GM23338 (cell line): ENCODE results near the gene LYRM7. TPM values are rescaled to one million over a fixed set of nuclear protein-coding genes. Genes with fewer than 3 reads are reported as not detected.

Source experiments
- ATAC-seq: fragments of 200-7000 bp; cut with Tn5 transposase; 3 replicates; pipeline ENCODE4 v1.9.1; 2020
- DNase-seq: peaks from one replicate; pipeline ENCODE4 v3.0.0-alpha.2; 2015; ENCODE audit warnings: low spot score
- H2AFZ ChIP-seq: fragments of 200-600 bp; sonication (generic); 2 replicates; pipeline ENCODE4 v1.8.0; 2016; ENCODE audit warnings: antibody characterized with exemption, mild to moderate bottlenecking, moderate library complexity
- H3F3A ChIP-seq: fragments of 200-600 bp; sonication (generic); replicated peaks from 2 replicates; pipeline ENCODE4 v1.8.0; 2017; ENCODE audit warnings: antibody characterized with exemption, mixed run types, low read depth
- H3K27ac ChIP-seq: fragments of 200-600 bp; sonication (generic); 2 replicates; pipeline ENCODE4 v1.6.1; 2016; ENCODE audit warnings: low read depth
- H3K27me3 ChIP-seq: fragments of 200-600 bp; sonication (generic); 2 replicates; pipeline ENCODE4 v1.8.0; 2016; ENCODE audit warnings: mild to moderate bottlenecking, mixed run types, moderate library complexity; ENCODE audit not compliant: insufficient read depth
- H3K36me3 ChIP-seq: fragments of 200-600 bp; sonication (generic); 2 replicates; pipeline ENCODE4 v1.8.0; 2016; ENCODE audit warnings: mild to moderate bottlenecking; ENCODE audit not compliant: insufficient read depth
- H3K4me1 ChIP-seq: fragments of 200-600 bp; sonication (generic); 2 replicates; pipeline ENCODE4 v1.8.0; 2016; ENCODE audit warnings: mild to moderate bottlenecking, moderate library complexity; ENCODE audit not compliant: insufficient read depth
- H3K4me2 ChIP-seq: fragments of 200-600 bp; sonication (generic); 2 replicates; pipeline ENCODE4 v1.7.1; 2017; ENCODE audit warnings: mixed run types
- H3K4me3 ChIP-seq: fragments of 200-600 bp; sonication (generic); 2 replicates; pipeline ENCODE4 v1.6.1; 2016; ENCODE audit warnings: mixed run types
- H3K79me2 ChIP-seq: fragments of 200-600 bp; sonication (generic); replicated peaks from 2 replicates; pipeline ENCODE4 v1.8.0; 2017; ENCODE audit warnings: mild to moderate bottlenecking; ENCODE audit not compliant: insufficient read depth
- H3K9me2 ChIP-seq: fragments of 200-600 bp; sonication (generic); 2 replicates; pipeline ENCODE4 v1.8.0; 2017; ENCODE audit not compliant: insufficient read depth
- H4K20me1 ChIP-seq: fragments of 200-600 bp; sonication (generic); replicated peaks from 2 replicates; pipeline ENCODE4 v1.8.0; 2017; ENCODE audit warnings: mild to moderate bottlenecking; ENCODE audit not compliant: insufficient read depth
- H3K27ac Mint-ChIP-seq: 2 replicates; pipeline ENCODE4 v1.8.0; 2020; ENCODE audit warnings: inconsistent platforms, mild to moderate bottlenecking, moderate library complexity, mixed read lengths
- H3K27me3 Mint-ChIP-seq: 3 replicates; pipeline ENCODE4 v1.8.0; 2022; ENCODE audit warnings: low read depth, mild to moderate bottlenecking, moderate library complexity, mixed read lengths, inconsistent platforms; ENCODE audit not compliant: insufficient read depth, poor library complexity
- H3K36me3 Mint-ChIP-seq: 3 replicates; pipeline ENCODE4 v1.8.0; 2021; ENCODE audit warnings: low read depth, mild to moderate bottlenecking, inconsistent platforms, moderate library complexity, mixed read lengths
- H3K4me1 Mint-ChIP-seq: 3 replicates; pipeline ENCODE4 v1.8.0; 2020; ENCODE audit warnings: mild to moderate bottlenecking, inconsistent platforms, mixed read lengths
- H3K4me3 Mint-ChIP-seq: 3 replicates; pipeline ENCODE4 v1.8.0; 2021; ENCODE audit warnings: moderate library complexity, mild to moderate bottlenecking, inconsistent platforms, mixed read lengths
- H3K9me3 Mint-ChIP-seq: 3 replicates; pipeline ENCODE4 v1.8.0; 2020; ENCODE audit warnings: moderate library complexity, mild to moderate bottlenecking, inconsistent platforms, mixed read lengths
- CREB1 ChIP-seq: fragments of 250-450 bp; sonication (Bioruptor Pico); IDR thresholded peaks from 2 replicates; pipeline ENCODE4 v1.5.0; 2020; ENCODE audit warnings: low read depth, mild to moderate bottlenecking, moderate library complexity
- EZH2 ChIP-seq: fragments of 200-600 bp; sonication (generic); IDR thresholded peaks from one replicate; pipeline ENCODE4 v1.8.0; 2017; ENCODE audit warnings: antibody characterized with exemption, mild to moderate bottlenecking, low read depth; ENCODE audit not compliant: unreplicated experiment
- JUNB ChIP-seq: IDR thresholded peaks from one replicate; pipeline ENCODE4 v1.6.1; 2016; ENCODE audit warnings: antibody characterized with exemption; ENCODE audit not compliant: unreplicated experiment
- NANOG ChIP-seq: IDR thresholded peaks from 2 replicates; pipeline ENCODE4 v1.6.1; 2016; ENCODE audit warnings: antibody characterized with exemption, borderline replicate concordance
- POLR2AphosphoS5 ChIP-seq: IDR thresholded peaks from 2 replicates; pipeline ENCODE4 v1.6.1; 2016; ENCODE audit warnings: antibody characterized with exemption, low read depth
- ZNF114 ChIP-seq: fragments of 250-450 bp; sonication (Bioruptor Pico); IDR thresholded peaks from 2 replicates; pipeline ENCODE4 v1.5.0; 2020; ENCODE audit warnings: mild to moderate bottlenecking, moderate library complexity
- ZNF331 ChIP-seq: fragments of 250-450 bp; sonication (Bioruptor Pico); IDR thresholded peaks from 2 replicates; pipeline ENCODE4 v1.5.0; 2020; ENCODE audit warnings: low read depth, mild to moderate bottlenecking, moderate library complexity
- polyA plus RNA-seq: library from polyadenylated mRNA; unstranded; fragments of >200 nt; fragmentation: Nextera tagmentation; extraction: Ambion mirVana; gene quantifications from 2 replicates; pipeline ENCODE4 v1.2.1, GENCODE V29; 2016
- total RNA-seq: library from RNA; depleted of rRNA; stranded (reverse); fragments of >200 nt; shearing (Covaris generic); gene quantifications from 2 replicates; pipeline ENCODE4 v1.2.3, GENCODE V29; 2014
- TF ChIP-seq, protein P1 (sequence below): fragments of 250-450 bp; sonication (Bioruptor Pico); IDR thresholded peaks from 2 replicates; pipeline ENCODE4 v1.5.0; 2020; ENCODE audit warnings: mild to moderate bottlenecking, moderate library complexity
- TF ChIP-seq, protein P2 (sequence below): IDR thresholded peaks from 2 replicates; pipeline ENCODE4 v1.6.1; 2016; ENCODE audit warnings: antibody characterized with exemption

LYRM7 gene
- total and polyA plus RNA-seq, 2 experiments from 2014 or later, result 11.3 to 34.8 TPM

DNA sequence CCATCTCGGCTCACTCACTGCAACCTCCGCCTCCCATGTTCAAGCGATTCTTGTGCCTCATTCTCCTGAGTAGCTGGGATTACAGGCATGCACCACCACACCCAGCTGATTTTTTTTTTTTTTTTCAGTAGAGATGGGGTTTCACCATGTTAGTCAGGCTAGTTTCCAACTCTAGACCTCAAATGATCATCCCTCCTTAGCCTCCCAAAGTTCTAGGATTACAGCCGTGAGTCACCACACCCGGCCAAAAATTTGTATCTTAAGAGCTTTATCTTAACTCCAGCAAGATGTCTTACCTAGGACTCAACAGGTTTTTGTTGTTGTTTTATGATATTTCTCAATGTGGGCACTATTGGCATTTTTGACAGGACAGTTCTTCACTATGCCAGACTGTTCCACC lies 27.9 kb downstream of the LYRM7 start:
- TF ChIP-seq CREB1 (CRISPR knock-in tag), result no peak
- TF ChIP-seq, protein P1, sequence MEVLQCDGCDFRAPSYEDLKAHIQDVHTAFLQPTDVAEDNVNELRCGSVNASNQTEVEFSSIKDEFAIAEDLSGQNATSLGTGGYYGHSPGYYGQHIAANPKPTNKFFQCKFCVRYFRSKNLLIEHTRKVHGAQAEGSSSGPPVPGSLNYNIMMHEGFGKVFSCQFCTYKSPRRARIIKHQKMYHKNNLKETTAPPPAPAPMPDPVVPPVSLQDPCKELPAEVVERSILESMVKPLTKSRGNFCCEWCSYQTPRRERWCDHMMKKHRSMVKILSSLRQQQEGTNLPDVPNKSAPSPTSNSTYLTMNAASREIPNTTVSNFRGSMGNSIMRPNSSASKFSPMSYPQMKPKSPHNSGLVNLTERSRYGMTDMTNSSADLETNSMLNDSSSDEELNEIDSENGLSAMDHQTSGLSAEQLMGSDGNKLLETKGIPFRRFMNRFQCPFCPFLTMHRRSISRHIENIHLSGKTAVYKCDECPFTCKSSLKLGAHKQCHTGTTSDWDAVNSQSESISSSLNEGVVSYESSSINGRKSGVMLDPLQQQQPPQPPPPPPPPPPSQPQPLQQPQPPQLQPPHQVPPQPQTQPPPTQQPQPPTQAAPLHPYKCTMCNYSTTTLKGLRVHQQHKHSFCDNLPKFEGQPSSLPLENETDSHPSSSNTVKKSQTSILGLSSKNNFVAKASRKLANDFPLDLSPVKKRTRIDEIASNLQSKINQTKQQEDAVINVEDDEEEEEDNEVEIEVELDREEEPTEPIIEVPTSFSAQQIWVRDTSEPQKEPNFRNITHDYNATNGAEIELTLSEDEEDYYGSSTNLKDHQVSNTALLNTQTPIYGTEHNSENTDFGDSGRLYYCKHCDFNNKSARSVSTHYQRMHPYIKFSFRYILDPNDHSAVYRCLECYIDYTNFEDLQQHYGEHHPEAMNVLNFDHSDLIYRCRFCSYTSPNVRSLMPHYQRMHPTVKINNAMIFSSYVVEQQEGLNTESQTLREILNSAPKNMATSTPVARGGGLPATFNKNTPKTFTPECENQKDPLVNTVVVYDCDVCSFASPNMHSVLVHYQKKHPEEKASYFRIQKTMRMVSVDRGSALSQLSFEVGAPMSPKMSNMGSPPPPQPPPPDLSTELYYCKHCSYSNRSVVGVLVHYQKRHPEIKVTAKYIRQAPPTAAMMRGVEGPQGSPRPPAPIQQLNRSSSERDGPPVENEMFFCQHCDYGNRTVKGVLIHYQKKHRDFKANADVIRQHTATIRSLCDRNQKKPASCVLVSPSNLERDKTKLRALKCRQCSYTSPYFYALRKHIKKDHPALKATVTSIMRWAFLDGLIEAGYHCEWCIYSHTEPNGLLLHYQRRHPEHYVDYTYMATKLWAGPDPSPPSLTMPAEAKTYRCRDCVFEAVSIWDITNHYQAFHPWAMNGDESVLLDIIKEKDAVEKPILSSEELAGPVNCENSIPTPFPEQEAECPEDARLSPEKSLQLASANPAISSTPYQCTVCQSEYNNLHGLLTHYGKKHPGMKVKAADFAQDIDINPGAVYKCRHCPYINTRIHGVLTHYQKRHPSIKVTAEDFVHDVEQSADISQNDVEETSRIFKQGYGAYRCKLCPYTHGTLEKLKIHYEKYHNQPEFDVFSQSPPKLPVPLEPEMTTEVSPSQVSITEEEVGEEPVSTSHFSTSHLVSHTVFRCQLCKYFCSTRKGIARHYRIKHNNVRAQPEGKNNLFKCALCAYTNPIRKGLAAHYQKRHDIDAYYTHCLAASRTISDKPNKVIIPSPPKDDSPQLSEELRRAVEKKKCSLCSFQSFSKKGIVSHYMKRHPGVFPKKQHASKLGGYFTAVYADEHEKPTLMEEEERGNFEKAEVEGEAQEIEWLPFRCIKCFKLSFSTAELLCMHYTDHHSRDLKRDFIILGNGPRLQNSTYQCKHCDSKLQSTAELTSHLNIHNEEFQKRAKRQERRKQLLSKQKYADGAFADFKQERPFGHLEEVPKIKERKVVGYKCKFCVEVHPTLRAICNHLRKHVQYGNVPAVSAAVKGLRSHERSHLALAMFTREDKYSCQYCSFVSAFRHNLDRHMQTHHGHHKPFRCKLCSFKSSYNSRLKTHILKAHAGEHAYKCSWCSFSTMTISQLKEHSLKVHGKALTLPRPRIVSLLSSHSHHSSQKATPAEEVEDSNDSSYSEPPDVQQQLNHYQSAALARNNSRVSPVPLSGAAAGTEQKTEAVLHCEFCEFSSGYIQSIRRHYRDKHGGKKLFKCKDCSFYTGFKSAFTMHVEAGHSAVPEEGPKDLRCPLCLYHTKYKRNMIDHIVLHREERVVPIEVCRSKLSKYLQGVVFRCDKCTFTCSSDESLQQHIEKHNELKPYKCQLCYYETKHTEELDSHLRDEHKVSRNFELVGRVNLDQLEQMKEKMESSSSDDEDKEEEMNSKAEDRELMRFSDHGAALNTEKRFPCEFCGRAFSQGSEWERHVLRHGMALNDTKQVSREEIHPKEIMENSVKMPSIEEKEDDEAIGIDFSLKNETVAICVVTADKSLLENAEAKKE (CRISPR knock-in tag), result no peak
- no peak overlapping the region for H3K27ac ChIP-seq
- Mint-ChIP-seq H3K27me3 (peaks cover 5% of the 10 kb centered on the region), H3K9me3 (no peaks in the 10 kb centered on the region), H3K4me3 (no peak overlapping the region), H3K36me3 (no peaks in the 10 kb centered on the region), H3K4me1 (peaks cover 11% of the 10 kb centered on the region; the same call in 2 of the 3 replicates), H3K27ac (no peak overlapping the region)
- no peak for DNase-seq
- H3K27me3 ChIP-seq, result no peaks in the 10 kb centered on the region
- H3K4me3 ChIP-seq, result no peak overlapping the region
- no peaks in the 10 kb centered on the region for H4K20me1 ChIP-seq
- no peak overlapping the region for H3K4me2 ChIP-seq
- no peak overlapping the region for H2AFZ ChIP-seq
- H3K79me2 ChIP-seq, result no peaks in the 10 kb centered on the region
- H3K4me1 ChIP-seq, result no peaks in the 10 kb centered on the region; the same call in 1 of the 2 replicates
- no peak for ATAC-seq
- no peaks in the 10 kb centered on the region for H3F3A ChIP-seq
- H3K9me2 ChIP-seq, result no peaks in the 10 kb centered on the region
- H3K36me3 ChIP-seq, result no peaks in the 10 kb centered on the region

DNA sequence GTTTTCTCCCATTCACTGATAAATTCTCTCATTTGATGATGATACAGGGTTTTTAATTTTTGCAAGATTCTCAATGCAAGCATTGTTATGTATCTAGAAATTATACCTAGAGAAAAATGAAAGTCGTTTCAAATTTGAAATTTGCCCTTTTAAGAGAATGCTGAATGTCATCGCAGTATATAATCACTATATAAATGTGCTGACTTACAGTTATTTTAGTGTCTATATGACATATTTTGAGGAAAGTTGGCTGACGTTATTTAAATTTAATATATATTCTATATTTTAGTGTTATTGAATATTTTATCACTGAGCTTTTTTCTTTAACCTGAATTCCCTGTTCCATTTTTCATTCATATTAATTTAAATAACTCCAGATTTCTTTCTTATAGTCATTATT lies 29.8 kb downstream of the LYRM7 start:
- ATAC-seq (no peak), DNase-seq (no peak)
- Mint-ChIP-seq H3K27ac (no peak overlapping the region), H3K36me3 (no peaks in the 10 kb centered on the region), H3K9me3 (no peaks in the 10 kb centered on the region), H3K27me3 (peaks cover 5% of the 10 kb centered on the region), H3K4me1 (peaks cover 7% of the 10 kb centered on the region; the same call in 2 of the 3 replicates), H3K4me3 (no peak overlapping the region)
- no peak overlapping the region for H3K4me3 ChIP-seq
- no peaks in the 10 kb centered on the region; the same call in 1 of the 2 replicates for H3K4me1 ChIP-seq
- H3K4me2 ChIP-seq, result no peak overlapping the region
- H2AFZ ChIP-seq, result no peak overlapping the region
- H3K36me3 ChIP-seq, result no peaks in the 10 kb centered on the region
- no peaks in the 10 kb centered on the region for H3K27me3 ChIP-seq
- H3K9me2 ChIP-seq, result no peaks in the 10 kb centered on the region
- H3F3A ChIP-seq, result no peaks in the 10 kb centered on the region
- no peaks in the 10 kb centered on the region for H4K20me1 ChIP-seq
- no peaks in the 10 kb centered on the region for H3K79me2 ChIP-seq
- no peak overlapping the region for H3K27ac ChIP-seq
- TF ChIP-seq ZNF114 (no peak), NANOG (no peak), ZNF331 (CRISPR knock-in tag) (no peak), EZH2 (no peak), POLR2AphosphoS5 (no peak), JUNB (no peak)
- TF ChIP-seq, protein P2, sequence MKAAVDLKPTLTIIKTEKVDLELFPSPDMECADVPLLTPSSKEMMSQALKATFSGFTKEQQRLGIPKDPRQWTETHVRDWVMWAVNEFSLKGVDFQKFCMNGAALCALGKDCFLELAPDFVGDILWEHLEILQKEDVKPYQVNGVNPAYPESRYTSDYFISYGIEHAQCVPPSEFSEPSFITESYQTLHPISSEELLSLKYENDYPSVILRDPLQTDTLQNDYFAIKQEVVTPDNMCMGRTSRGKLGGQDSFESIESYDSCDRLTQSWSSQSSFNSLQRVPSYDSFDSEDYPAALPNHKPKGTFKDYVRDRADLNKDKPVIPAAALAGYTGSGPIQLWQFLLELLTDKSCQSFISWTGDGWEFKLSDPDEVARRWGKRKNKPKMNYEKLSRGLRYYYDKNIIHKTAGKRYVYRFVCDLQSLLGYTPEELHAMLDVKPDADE, result no peak
